Measurements from ENCODE around the gene CD19. TPM values are rescaled to one million over a fixed set of nuclear protein-coding genes. Genes with fewer than 3 reads are reported as not detected.

Gene CD19
- total RNA-seq, 4 donors from 2014 or later, result 4.5 to 9.8 TPM; not detected in 2

- peaks cover 0 to 26% (median 11%) of the 10 kb centered on the region in 4 donors for H3K36me3 ChIP-seq
- no peak for DNase-seq
- peak overlapping the region in 3 of 4 donors; percentile 48 to 62 (median 60) for H3K27ac ChIP-seq
- no peaks in the 10 kb centered on the region for H3K9me3 ChIP-seq
- 96% methylated on average over 9 of the region's 9 CpGs; no CpG with 5 or more reads in 1 of the 2 donors for WGBS, 2 donors (ENCODE audit: low coverage in 1 of 2)
- H3K27me3 ChIP-seq, result no peaks in the 10 kb centered on the region
- peaks cover 0 to 4% (median 0%) of the 10 kb centered on the region in 4 donors for H3K4me1 ChIP-seq
- H3K4me3 ChIP-seq, result peak overlapping the region in 1 of 4 donors; percentile 41
- TF ChIP-seq POLR2A (IDR thresholded peaks at IDR 0.05), result no peak
- TF ChIP-seq CTCF (IDR thresholded peaks at IDR 0.05), result no peak
- no peak for TF ChIP-seq EP300 (IDR thresholded peaks at IDR 0.05; ENCODE audit: low read depth)
- TF ChIP-seq POLR2AphosphoS5 (IDR thresholded peaks at IDR 0.05), result no peak
- intact Hi-C loops (cut with DNase I; ENCODE audit: low total_unique reads) (no loop called here), in situ Hi-C loops (cut with MboI; ENCODE audit: low pct_ligation_motif_present in 1 of 4, low pct_unique_long_range_greater_than_20kb in 1 of 4, low sequenced_read_pairs in 3 of 4) (no loop called here)
These were observed 54.3 kb downstream of the CD19 start for GRCh38 chr16:28986046-28986445.

- in situ Hi-C loops (cut with MboI; ENCODE audit: low pct_ligation_motif_present in 1 of 4, low pct_unique_long_range_greater_than_20kb in 1 of 4, low sequenced_read_pairs in 3 of 4), result no loop called here
- Histone ChIP-seq H3K27me3 (no peaks in the 10 kb centered on the region), H3K27ac (peak overlapping the region in 2 of 4 donors; percentile 60 to 62), H3K4me3 (peak overlapping the region in 1 of 4 donors; percentile 41), H3K9me3 (no peaks in the 10 kb centered on the region), H3K4me1 (peaks cover 0 to 4% (median 0%) of the 10 kb centered on the region in 4 donors), H3K36me3 (peaks cover 0 to 26% (median 11%) of the 10 kb centered on the region in 4 donors)
- no peak for DNase-seq
- intact Hi-C loops (cut with DNase I; ENCODE audit: low total_unique reads), result no loop called here
- TF ChIP-seq EP300 (IDR thresholded peaks at IDR 0.05; ENCODE audit: low read depth) (no peak), POLR2AphosphoS5 (IDR thresholded peaks at IDR 0.05) (no peak), CTCF (IDR thresholded peaks at IDR 0.05) (no peak), POLR2A (IDR thresholded peaks at IDR 0.05) (no peak)
- 90% methylated on average over 13 of the region's 13 CpGs; no CpG with 5 or more reads in 1 of the 2 donors for WGBS, 2 donors (ENCODE audit: low coverage in 1 of 2)
These were observed 54.7 kb downstream of the CD19 start for GRCh38 chr16:28986492-28986891.

GRCh38 chr16:28987170-28987853, 55.5 kb downstream of the CD19 start:
- 83 to 91% methylated on average over 4 of the region's 4 CpGs for whole genome bisulfite sequencing, 2 donors (ENCODE audit: low coverage in 1 of 2)
- no peak for DNase-seq
- Histone ChIP-seq H3K4me3 (peak overlapping the region in 1 of 4 donors; percentile 1), H3K36me3 (peaks cover 0 to 26% (median 11%) of the 10 kb centered on the region in 4 donors), H3K27me3 (no peaks in the 10 kb centered on the region), H3K9me3 (no peaks in the 10 kb centered on the region), H3K27ac (no peak overlapping the region), H3K4me1 (peaks cover 0 to 4% (median 0%) of the 10 kb centered on the region in 4 donors)
- in situ Hi-C loops (cut with MboI; ENCODE audit: low pct_ligation_motif_present in 1 of 4, low pct_unique_long_range_greater_than_20kb in 1 of 4, low sequenced_read_pairs in 3 of 4), result no loop called here
- TF ChIP-seq POLR2AphosphoS5 (IDR thresholded peaks at IDR 0.05), result no peak
- TF ChIP-seq EP300 (IDR thresholded peaks at IDR 0.05; ENCODE audit: low read depth), result no peak
- TF ChIP-seq CTCF (IDR thresholded peaks at IDR 0.05), result no peak
- no peak for TF ChIP-seq POLR2A (IDR thresholded peaks at IDR 0.05)
- intact Hi-C loops (cut with DNase I; ENCODE audit: low total_unique reads), result no loop called here

Other genes with a start within 250 kb of the CD19 start
- 100 to 1,000 TPM; 161 to 301 (median 198) TPM for gene EIF3C, start 220.5 kb upstream of the CD19 start, total RNA-seq
- 10 to 100 TPM in 3 of 4 donors, not detected in 1; 13.2 to 23.9 (median 19.4) TPM for gene NPIPB9, start 180.2 kb upstream of the CD19 start, total RNA-seq
- gene ATXN2L, start 109.0 kb upstream of the CD19 start, total RNA-seq, result 100 to 1,000 TPM in 3 of 4 donors, 10 to 100 TPM in 1; 90.2 to 165 (median 105) TPM
- 100 to 1,000 TPM; 126 to 190 (median 143) TPM for gene TUFM, start 85.6 kb upstream of the CD19 start, total RNA-seq
- gene SH2B1, start 68.1 kb upstream of the CD19 start, total RNA-seq, result 100 to 1,000 TPM in 1 of 4 donors, 10 to 100 TPM in 3; 28.5 to 111 (median 60.4) TPM
- gene ATP2A1, start 53.5 kb upstream of the CD19 start, total RNA-seq, result 1 to 10 TPM in 3 of 4 donors, not detected in 1; 1.1 to 3.2 (median 1.4) TPM
- 100 to 1,000 TPM in 2 of 4 donors, 10 to 100 TPM in 2; 57.1 to 182 (median 130) TPM for gene RABEP2, start 6.7 kb upstream of the CD19 start, total RNA-seq
- 10 to 100 TPM; 59.1 to 89.4 (median 70.2) TPM for gene NFATC2IP, start 19.0 kb downstream of the CD19 start, total RNA-seq
- gene SPNS1, start 42.8 kb downstream of the CD19 start, total RNA-seq, result 10 to 100 TPM; 22.7 to 75.2 (median 28.2) TPM
- 10 to 100 TPM in 1 of 4 donors, 1 to 10 TPM in 3; 5.6 to 39.6 (median 8.4) TPM for gene LAT, start 53.1 kb downstream of the CD19 start, total RNA-seq

Data from transverse colon (tissue), 4 donors.